Keratinocyte (primary cell): ENCODE results near the gene CDKL5. TPM values are rescaled to one million over a fixed set of nuclear protein-coding genes. Genes with fewer than 3 reads are reported as not detected.

Experiments
- DNase-seq: peaks from one replicate; pipeline ENCODE4 v3.0.0-alpha.2; 2011; ENCODE audit warnings: low read depth, missing footprints, low spot score
- FAIRE-seq: peaks from 2 replicates; lab custom pipeline; 2011; peaks lifted over from hg19 to GRCh38; lab: Jason Lieb, UNC
- H2AFZ ChIP-seq: 2 replicates; pipeline ENCODE4 v1.6.0; 2012; ENCODE audit warnings: low read length, control low read depth, inconsistent platforms; ENCODE audit not compliant: control insufficient read depth
- H3K27ac ChIP-seq: 2 replicates; pipeline ENCODE4 v1.5.1; 2011; ENCODE audit warnings: low read length; ENCODE audit not compliant: control insufficient read depth, insufficient read depth
- H3K27me3 ChIP-seq: 3 replicates; pipeline ENCODE4 v1.6.0; 2011; ENCODE audit warnings: low read length; ENCODE audit not compliant: control insufficient read depth, insufficient read depth; ENCODE audit errors: extremely low read depth
- H3K36me3 ChIP-seq, 2 experiments: 2 replicates in 1 of 2; 3 replicates in 1 of 2; pipeline ENCODE4 v1.5.1; 2011; ENCODE audit warnings: low read length in 2 of 2, mild to moderate bottlenecking in 1 of 2; ENCODE audit not compliant: control insufficient read depth in 2 of 2, insufficient read depth in 2 of 2; ENCODE audit errors: extremely low read depth in 1 of 2
- H3K4me1 ChIP-seq: 3 replicates; pipeline ENCODE4 v1.5.1; 2011; ENCODE audit warnings: low read length; ENCODE audit not compliant: control insufficient read depth, insufficient read depth; ENCODE audit errors: extremely low read depth
- H3K4me2 ChIP-seq: 3 replicates; pipeline ENCODE4 v1.6.0; 2011; ENCODE audit warnings: low read depth, low read length; ENCODE audit not compliant: control insufficient read depth, insufficient read depth; ENCODE audit errors: extremely low read depth
- H3K4me3 ChIP-seq, 3 experiments: fragments of 200-600 bp in 1 of 3; sonication (generic) in 1 of 3; 2 replicates in 2 of 3; 3 replicates in 1 of 3; pipeline ENCODE4 v1.5.1; 2011 to 2016; ENCODE audit warnings: low read length in 3 of 3, mild to moderate bottlenecking in 3 of 3, control low read depth in 2 of 3, inconsistent platforms in 1 of 3, low read depth in 1 of 3, mixed read lengths in 1 of 3, mixed run types in 1 of 3, moderate library complexity in 1 of 3; ENCODE audit not compliant: control insufficient read depth in 2 of 3, insufficient read depth in 2 of 3; ENCODE audit errors: extremely low read depth in 1 of 3
- H3K79me2 ChIP-seq: 2 replicates; pipeline ENCODE4 v1.6.0; 2012; ENCODE audit warnings: low read length; ENCODE audit not compliant: control insufficient read depth, insufficient read depth
- H3K9ac ChIP-seq: 3 replicates; pipeline ENCODE4 v1.6.0; 2011; ENCODE audit warnings: low read length; ENCODE audit not compliant: control insufficient read depth, insufficient read depth; ENCODE audit errors: extremely low read depth
- H3K9me1 ChIP-seq: 3 replicates; pipeline ENCODE4 v1.6.0; 2011; ENCODE audit warnings: low read length; ENCODE audit not compliant: control insufficient read depth, insufficient read depth; ENCODE audit errors: extremely low read depth
- H3K9me3 ChIP-seq: 2 replicates; pipeline ENCODE4 v1.5.1; 2012; ENCODE audit warnings: low read depth, low read length; ENCODE audit not compliant: control insufficient read depth
- H4K20me1 ChIP-seq: 3 replicates; pipeline ENCODE4 v1.6.0; 2011; ENCODE audit warnings: low read length; ENCODE audit not compliant: control insufficient read depth, insufficient read depth; ENCODE audit errors: extremely low read depth
- CTCF ChIP-seq, 3 experiments: IDR thresholded peaks in 1 of 3; conservative IDR thresholded peaks in 1 of 3; optimal IDR thresholded peaks in 1 of 3; 2 replicates in 2 of 3; 3 replicates in 1 of 3; pipeline versions ENCODE3 to v1.5.1; 2011; ENCODE audit warnings: low read length in 3 of 3, mild to moderate bottlenecking in 3 of 3, moderate library complexity in 2 of 3, control low read depth in 1 of 3, inconsistent platforms in 1 of 3; ENCODE audit not compliant: insufficient read depth in 2 of 3; ENCODE audit errors: extremely low read depth in 1 of 3
- EZH2 ChIP-seq: IDR thresholded peaks from one replicate; pipeline ENCODE4 v1.6.1; 2012; ENCODE audit warnings: inconsistent platforms, mild to moderate bottlenecking, low read length, moderate library complexity
- dilution Hi-C: fragments of 300-500 bp; cut with MboI; formaldehyde crosslinking; loops from one replicate; pipeline ENCODE4 v1.7.0; 2020; ENCODE audit warnings: low sequenced_read_pairs; ENCODE audit not compliant: extremely low pct_ligation_motif_present
- polyA plus RNA-seq, 5 experiments: library from polyadenylated mRNA; depleted of rRNA in 3 of 5; stranded (reverse) in 3 of 5; stranded (forward) in 1 of 5; unstranded in 1 of 5; fragments of >200 nt; gene quantifications; 1 replicate in 1 of 5; 2 replicates in 3 of 5; 3 replicates in 1 of 5; pipeline versions ENCODE4 v1.2.1 to v1.2.3, GENCODE V29; 2011 to 2012; ENCODE audit warnings: missing spikeins in 2 of 5, low read depth in 1 of 5, low replicate concordance in 1 of 5

CDKL5 gene
- polyA plus RNA-seq, 1 donor (not counting 4 experiments of a cell fraction or from before 2014, with no cell fraction given), result 3.4 TPM

- Histone ChIP-seq H3K27me3 (no peaks in the 10 kb centered on the region), H3K9me3 (no peaks in the 10 kb centered on the region), H3K4me1 (no peaks in the 10 kb centered on the region), H3K4me2 (no peak overlapping the region), H3K9me1 (no peaks in the 10 kb centered on the region), H3K79me2 (no peaks in the 10 kb centered on the region), H3K4me3 (no peak overlapping the region), H3K9ac (no peak overlapping the region), H2AFZ (no peak overlapping the region), H3K36me3 (no peaks in the 10 kb centered on the region), H4K20me1 (no peaks in the 10 kb centered on the region), H3K27ac (no peak overlapping the region)
- DNase-seq (no peak), FAIRE-seq (no peak)
- dilution Hi-C loops, result no loop called here
- no peak for TF ChIP-seq EZH2
- no peak for TF ChIP-seq CTCF (optimal IDR thresholded peaks at IDR 0.05 in 1 of 3, IDR thresholded peaks at IDR 0.05 in 1 of 3, conservative IDR thresholded peaks at IDR 0.05 in 1 of 3; ENCODE audit: extremely low read depth in 1 of 3, insufficient read depth in 2 of 3, low read length in 3 of 3)
Observed at GRCh38 chrX:18596096-18596495, 170.7 kb downstream of the CDKL5 start.

GRCh38 chrX:18598413-18598812 lies 173.0 kb downstream of the CDKL5 start:
- no peak overlapping the region for H3K4me3 ChIP-seq
- H3K4me1 ChIP-seq, result no peaks in the 10 kb centered on the region
- no peak overlapping the region for H3K27ac ChIP-seq
- H2AFZ ChIP-seq, result no peak overlapping the region
- no peak for TF ChIP-seq CTCF (optimal IDR thresholded peaks at IDR 0.05 in 1 of 3, IDR thresholded peaks at IDR 0.05 in 1 of 3, conservative IDR thresholded peaks at IDR 0.05 in 1 of 3; ENCODE audit: extremely low read depth in 1 of 3, insufficient read depth in 2 of 3, low read length in 3 of 3)
- TF ChIP-seq EZH2, result no peak
- FAIRE-seq, result no peak
- H3K79me2 ChIP-seq, result no peaks in the 10 kb centered on the region
- H3K27me3 ChIP-seq, result no peaks in the 10 kb centered on the region
- no peaks in the 10 kb centered on the region for H3K9me3 ChIP-seq
- dilution Hi-C loops, result no loop called here
- no peaks in the 10 kb centered on the region for H3K9me1 ChIP-seq
- no peak overlapping the region for H3K4me2 ChIP-seq
- H4K20me1 ChIP-seq, result no peaks in the 10 kb centered on the region
- no peak for DNase-seq
- H3K9ac ChIP-seq, result no peak overlapping the region
- H3K36me3 ChIP-seq, result no peaks in the 10 kb centered on the region
